ENCODE results near the gene CACNA2D3. TPM values are rescaled to one million over a fixed set of nuclear protein-coding genes. Genes with fewer than 3 reads are reported as not detected.

CACNA2D3 gene
- total RNA-seq, 2 experiments from 2014 or later: not detected

- BruUV-seq (replicated peaks): no TSS peak
- intact Hi-C loops (cut with micrococcal nuclease; ENCODE audit: unreplicated experiment): no loop called here
- Histone ChIP-seq H3K9me2 (ENCODE audit: insufficient read depth, low read length) (no peaks in the 10 kb centered on the region), H4K20me1 (ENCODE audit: insufficient read depth, low read length) (no peaks in the 10 kb centered on the region), H2AFZ (ENCODE audit: low read length) (no peak overlapping the region), H3K36me3 (ENCODE audit: insufficient read depth, low read length) (no peaks in the 10 kb centered on the region), H3K27ac (ENCODE audit: low read depth, low read length, poor library complexity, severe bottlenecking) (no peak overlapping the region), H3K79me2 (ENCODE audit: insufficient read depth, low read depth, low read length) (no peaks in the 10 kb centered on the region), H3K4me3 (ENCODE audit: low read depth, low read length, poor library complexity, severe bottlenecking) (no peak overlapping the region), H3K9me3 (ENCODE audit: low read length) (no peaks in the 10 kb centered on the region), H3K4me2 (ENCODE audit: low read length) (no peak overlapping the region), H3K4me1 (ENCODE audit: insufficient read depth, low read length, poor library complexity, severe bottlenecking) (no peaks in the 10 kb centered on the region)
- ChIA-PET CTCF (ENCODE audit: unreplicated experiment) (no interaction called here), POLR2A (interaction anchor here (0.6 kb wide), 1 partner anchor 61 kb away, joined by 3 read pairs; no protein-coding TSS in a partner anchor)
- no peak for DNase-seq (ENCODE audit: low spot score)
- TF ChIP-seq EZH2phosphoT487 (IDR thresholded peaks at IDR 0.05; ENCODE audit: borderline replicate concordance, low read depth, low read length) (no peak), CTCF (conservative IDR thresholded peaks at IDR 0.05; ENCODE audit: low read length) (no peak)
Observed at GRCh38 chr3:54874816-54875556, 752.6 kb downstream of the CACNA2D3 start.

DNA sequence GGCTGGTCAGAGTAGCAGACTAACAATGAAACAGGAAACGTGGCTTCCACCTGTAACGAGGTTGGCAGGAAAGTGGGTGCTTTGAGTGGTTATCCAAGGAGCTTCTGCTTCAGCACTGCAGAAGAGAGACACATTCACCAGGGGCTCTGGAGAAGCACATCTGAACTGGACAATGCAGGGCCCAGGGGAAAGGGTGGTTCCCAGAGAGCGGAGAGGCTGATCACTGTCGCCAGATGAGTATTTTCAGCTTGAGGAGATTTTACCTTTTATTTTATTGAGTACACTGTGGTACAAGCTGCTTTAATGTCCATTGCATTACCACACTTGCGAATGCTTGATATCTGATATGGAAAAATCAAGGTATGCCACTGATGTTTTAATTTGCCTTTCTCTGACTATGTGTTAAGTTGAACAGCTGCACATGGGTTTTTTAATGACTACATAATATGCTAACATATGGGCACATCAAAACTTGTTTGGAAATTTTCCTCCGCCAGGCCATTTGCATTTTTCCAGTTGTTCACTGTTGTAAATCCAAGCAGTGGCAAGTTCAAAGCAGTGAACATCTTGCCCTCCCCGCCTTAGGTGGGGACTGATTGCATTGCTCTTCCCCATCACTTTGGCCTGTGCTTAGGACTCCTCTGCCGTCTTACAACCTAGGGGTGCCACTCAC lies 753.4 kb downstream of the CACNA2D3 start:
- CTCF ChIA-PET (ENCODE audit: unreplicated experiment): no interaction called here
- Histone ChIP-seq H3K79me2 (ENCODE audit: insufficient read depth, low read depth, low read length) (no peaks in the 10 kb centered on the region), H3K36me3 (ENCODE audit: insufficient read depth, low read length) (no peaks in the 10 kb centered on the region), H2AFZ (ENCODE audit: low read length) (no peak overlapping the region), H3K27ac (ENCODE audit: low read depth, low read length, poor library complexity, severe bottlenecking) (no peak overlapping the region), H3K4me2 (ENCODE audit: low read length) (no peak overlapping the region), H3K4me3 (ENCODE audit: low read depth, low read length, poor library complexity, severe bottlenecking) (no peak overlapping the region), H3K4me1 (ENCODE audit: insufficient read depth, low read length, poor library complexity, severe bottlenecking) (no peaks in the 10 kb centered on the region), H4K20me1 (ENCODE audit: insufficient read depth, low read length) (no peaks in the 10 kb centered on the region), H3K9me2 (ENCODE audit: insufficient read depth, low read length) (no peaks in the 10 kb centered on the region), H3K9me3 (ENCODE audit: low read length) (no peaks in the 10 kb centered on the region)
- no TSS peak for BruUV-seq (replicated peaks)
- no peak for DNase-seq (ENCODE audit: low spot score)
- POLR2A ChIA-PET: no interaction called here
- TF ChIP-seq EZH2phosphoT487 (IDR thresholded peaks at IDR 0.05; ENCODE audit: borderline replicate concordance, low read depth, low read length) (no peak), CTCF (conservative IDR thresholded peaks at IDR 0.05; ENCODE audit: low read length) (no peak)
- intact Hi-C loops (cut with micrococcal nuclease; ENCODE audit: unreplicated experiment): no loop called here

DNA sequence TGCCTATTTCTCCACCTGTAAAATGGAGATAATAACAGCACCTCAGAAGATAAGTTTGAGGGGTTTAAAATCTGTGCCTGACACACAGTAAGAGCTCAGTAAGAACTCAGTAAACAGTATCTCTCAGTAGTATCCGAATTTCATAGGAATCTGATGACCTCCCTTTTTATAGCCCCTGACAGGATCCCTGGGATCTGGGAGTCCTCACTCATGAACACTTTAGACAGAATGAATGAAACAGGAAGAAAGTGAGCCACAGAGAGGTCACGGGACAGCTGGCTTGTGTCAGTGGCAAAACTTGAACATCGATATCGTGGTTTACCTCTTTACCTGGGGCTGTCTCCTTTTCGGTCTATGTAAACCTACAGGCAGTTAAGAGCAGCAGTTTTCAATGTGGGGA lies 754.3 kb downstream of the CACNA2D3 start:
- H3K9me3 ChIP-seq (ENCODE audit: low read length): no peaks in the 10 kb centered on the region
- H3K36me3 ChIP-seq (ENCODE audit: insufficient read depth, low read length): no peaks in the 10 kb centered on the region
- no peak overlapping the region for H3K4me2 ChIP-seq (ENCODE audit: low read length)
- ChIA-PET CTCF (ENCODE audit: unreplicated experiment) (no interaction called here), POLR2A (no interaction called here)
- no peak overlapping the region for H3K4me3 ChIP-seq (ENCODE audit: low read depth, low read length, poor library complexity, severe bottlenecking)
- H2AFZ ChIP-seq (ENCODE audit: low read length): no peak overlapping the region
- no peaks in the 10 kb centered on the region for H3K4me1 ChIP-seq (ENCODE audit: insufficient read depth, low read length, poor library complexity, severe bottlenecking)
- TF ChIP-seq CTCF (conservative IDR thresholded peaks at IDR 0.05; ENCODE audit: low read length) (no peak), EZH2phosphoT487 (IDR thresholded peaks at IDR 0.05; ENCODE audit: borderline replicate concordance, low read depth, low read length) (no peak)
- H4K20me1 ChIP-seq (ENCODE audit: insufficient read depth, low read length): no peaks in the 10 kb centered on the region
- intact Hi-C loops (cut with micrococcal nuclease; ENCODE audit: unreplicated experiment): no loop called here
- no peak overlapping the region for H3K27ac ChIP-seq (ENCODE audit: low read depth, low read length, poor library complexity, severe bottlenecking)
- no peak for DNase-seq (ENCODE audit: low spot score)
- no TSS peak for BruUV-seq (replicated peaks)
- H3K9me2 ChIP-seq (ENCODE audit: insufficient read depth, low read length): no peaks in the 10 kb centered on the region
- H3K79me2 ChIP-seq (ENCODE audit: insufficient read depth, low read depth, low read length): no peaks in the 10 kb centered on the region
